ENCODE results near the gene ENPP7. TPM values are rescaled to one million over a fixed set of nuclear protein-coding genes. Genes with fewer than 3 reads are reported as not detected.

Gene ENPP7
- total RNA-seq, 1 donor from 2014 or later: not detected

DNA sequence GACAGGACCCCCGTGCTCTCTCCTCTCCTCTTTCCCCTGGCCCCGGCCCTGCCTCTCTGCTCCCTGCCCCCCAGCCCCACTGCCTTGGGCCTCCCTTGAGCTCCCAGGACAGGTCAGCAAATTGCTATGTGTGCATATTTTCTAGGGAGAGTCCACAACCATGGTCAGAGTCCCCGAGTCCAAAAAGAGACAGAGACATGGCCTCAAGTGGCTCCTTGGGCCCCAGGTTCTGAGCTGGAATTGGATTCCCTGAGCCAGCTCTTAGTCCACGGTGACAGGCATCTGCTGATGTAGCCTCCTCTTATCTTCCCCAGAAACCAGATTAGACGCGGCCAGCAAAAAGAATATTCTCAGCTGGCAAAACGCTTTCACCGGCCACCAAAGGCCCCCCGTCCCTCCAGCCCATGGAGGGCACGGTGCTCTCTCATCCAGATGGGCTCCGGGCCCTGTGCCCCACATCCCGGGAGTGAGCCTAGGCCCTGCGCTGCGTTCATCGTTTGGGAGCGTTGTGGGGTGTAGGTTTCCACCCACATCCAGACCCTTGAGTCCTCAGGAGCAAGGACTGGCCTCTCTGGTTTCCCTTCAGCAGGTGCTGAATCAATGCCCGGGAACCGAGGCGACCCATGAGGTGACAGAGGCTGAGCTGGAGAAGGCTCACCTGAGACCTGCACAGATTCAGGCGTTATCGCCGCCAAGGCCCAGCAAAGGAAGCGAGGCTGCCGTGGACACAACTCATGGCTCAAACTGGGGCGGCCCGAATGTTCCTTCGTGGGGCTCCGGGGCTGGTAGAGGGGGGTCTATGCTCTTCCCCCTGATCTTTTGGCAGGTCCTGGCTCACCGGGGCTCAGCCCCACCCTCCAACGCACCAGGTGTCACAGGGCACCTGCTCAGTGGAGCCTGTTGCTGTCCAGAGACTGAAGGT lies 16.3 kb upstream of the ENPP7 start:
- H3K4me3 Mint-ChIP-seq (ENCODE audit: unreplicated experiment): no peak overlapping the region
- no peaks in the 10 kb centered on the region for H3K9me3 Mint-ChIP-seq (ENCODE audit: unreplicated experiment)
- TF ChIP-seq, protein P1, sequence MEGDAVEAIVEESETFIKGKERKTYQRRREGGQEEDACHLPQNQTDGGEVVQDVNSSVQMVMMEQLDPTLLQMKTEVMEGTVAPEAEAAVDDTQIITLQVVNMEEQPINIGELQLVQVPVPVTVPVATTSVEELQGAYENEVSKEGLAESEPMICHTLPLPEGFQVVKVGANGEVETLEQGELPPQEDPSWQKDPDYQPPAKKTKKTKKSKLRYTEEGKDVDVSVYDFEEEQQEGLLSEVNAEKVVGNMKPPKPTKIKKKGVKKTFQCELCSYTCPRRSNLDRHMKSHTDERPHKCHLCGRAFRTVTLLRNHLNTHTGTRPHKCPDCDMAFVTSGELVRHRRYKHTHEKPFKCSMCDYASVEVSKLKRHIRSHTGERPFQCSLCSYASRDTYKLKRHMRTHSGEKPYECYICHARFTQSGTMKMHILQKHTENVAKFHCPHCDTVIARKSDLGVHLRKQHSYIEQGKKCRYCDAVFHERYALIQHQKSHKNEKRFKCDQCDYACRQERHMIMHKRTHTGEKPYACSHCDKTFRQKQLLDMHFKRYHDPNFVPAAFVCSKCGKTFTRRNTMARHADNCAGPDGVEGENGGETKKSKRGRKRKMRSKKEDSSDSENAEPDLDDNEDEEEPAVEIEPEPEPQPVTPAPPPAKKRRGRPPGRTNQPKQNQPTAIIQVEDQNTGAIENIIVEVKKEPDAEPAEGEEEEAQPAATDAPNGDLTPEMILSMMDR (IDR thresholded peaks at IDR 0.05; ENCODE audit: unreplicated experiment): no peak
- H3K27me3 Mint-ChIP-seq (ENCODE audit: unreplicated experiment): peaks cover 4% of the 10 kb centered on the region
- DNase-seq (ENCODE audit: low spot score): no peak
- H3K4me1 Mint-ChIP-seq (ENCODE audit: unreplicated experiment): no peaks in the 10 kb centered on the region
- H3K36me3 Mint-ChIP-seq (ENCODE audit: low read depth, unreplicated experiment): no peaks in the 10 kb centered on the region
- no peak overlapping the region for H3K27ac Mint-ChIP-seq (ENCODE audit: unreplicated experiment)

DNA sequence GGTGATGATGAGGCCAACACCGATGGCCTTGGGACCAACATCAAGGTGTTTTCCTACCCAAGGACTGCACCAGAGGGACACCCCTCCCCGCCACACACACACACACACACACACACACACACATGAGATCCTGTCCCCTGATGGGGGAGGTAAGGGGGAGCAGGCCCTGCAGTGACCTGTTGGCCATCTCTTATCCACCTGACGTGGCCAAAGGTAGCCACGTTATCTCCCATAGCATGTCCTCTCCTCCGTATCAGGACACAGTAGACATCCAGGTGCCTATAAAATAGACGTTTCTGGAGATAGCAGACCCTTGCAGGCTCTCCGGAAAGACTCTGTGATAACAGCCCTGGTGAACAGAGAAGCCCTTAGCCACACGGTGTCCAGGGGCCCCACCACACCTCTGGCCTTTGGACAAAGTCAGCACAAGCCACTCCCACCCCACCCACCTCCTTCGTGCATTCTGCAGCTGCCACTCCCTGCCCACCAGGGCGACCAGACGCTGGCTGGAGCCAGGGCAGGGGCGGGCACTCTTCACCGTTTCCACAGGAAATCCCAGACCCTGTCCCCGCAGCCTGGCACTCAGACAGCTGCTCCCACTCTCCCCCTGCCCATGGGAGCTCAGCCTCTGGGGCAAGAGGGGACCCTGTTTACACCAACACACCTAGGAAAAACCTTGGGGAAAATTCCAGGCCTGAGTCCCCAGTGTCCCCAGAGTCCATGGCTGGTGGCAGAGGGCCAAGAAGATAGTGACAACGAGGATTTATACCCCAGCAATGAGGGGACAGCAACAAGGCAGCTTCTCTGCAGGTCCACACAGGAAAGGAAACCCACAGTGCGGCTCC lies 15.4 kb upstream of the ENPP7 start:
- Mint-ChIP-seq H3K27me3 (ENCODE audit: unreplicated experiment) (peaks cover 4% of the 10 kb centered on the region), H3K36me3 (ENCODE audit: low read depth, unreplicated experiment) (no peaks in the 10 kb centered on the region), H3K4me3 (ENCODE audit: unreplicated experiment) (no peak overlapping the region), H3K9me3 (ENCODE audit: unreplicated experiment) (no peaks in the 10 kb centered on the region), H3K27ac (ENCODE audit: unreplicated experiment) (no peak overlapping the region), H3K4me1 (ENCODE audit: unreplicated experiment) (no peaks in the 10 kb centered on the region)
- no peak for DNase-seq (ENCODE audit: low spot score)
- TF ChIP-seq, protein P1 (IDR thresholded peaks at IDR 0.05; ENCODE audit: unreplicated experiment): no peak

DNA sequence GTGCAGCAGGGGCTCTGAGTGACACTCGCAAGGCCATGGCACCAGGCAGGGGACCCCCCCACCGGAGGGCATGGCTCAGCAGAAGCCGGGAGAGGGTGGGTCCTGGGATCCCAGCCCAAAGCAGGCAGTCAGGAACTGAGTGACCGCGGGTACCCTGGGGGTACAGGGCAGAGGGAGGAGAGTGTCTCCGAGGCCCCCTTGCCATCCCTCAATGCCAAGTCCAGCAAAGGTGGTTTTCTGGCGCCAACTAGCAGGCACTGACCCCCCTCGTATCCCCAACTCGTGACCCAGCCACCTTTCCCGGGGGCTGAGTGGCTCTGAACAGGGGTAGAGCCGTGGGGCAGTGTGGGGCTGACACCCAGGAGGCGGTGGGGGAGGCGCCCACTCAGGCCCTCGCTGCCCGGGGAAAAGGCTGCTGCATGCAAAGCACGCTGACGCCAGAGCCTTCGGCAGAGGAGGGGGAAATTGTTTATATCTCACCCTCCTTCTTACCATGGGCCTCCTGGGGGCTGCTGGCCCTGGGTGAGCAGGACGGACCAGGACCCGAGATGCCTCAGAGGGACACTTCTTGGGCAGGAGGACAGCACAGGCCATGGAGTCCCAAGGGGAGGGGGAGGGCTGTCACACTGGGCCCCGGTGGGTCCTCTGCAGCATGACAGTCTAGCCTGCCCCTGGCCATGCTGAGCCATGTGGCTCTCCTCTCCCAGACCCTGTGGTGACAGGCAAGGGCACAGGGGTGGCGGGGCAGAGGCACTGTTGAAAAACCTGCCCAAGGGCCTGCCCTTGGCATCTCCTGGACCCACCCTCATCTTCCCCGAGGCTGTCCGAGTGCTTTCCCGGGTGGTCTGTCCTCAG lies 14.6 kb upstream of the ENPP7 start:
- Mint-ChIP-seq H3K9me3 (ENCODE audit: unreplicated experiment) (no peaks in the 10 kb centered on the region), H3K4me1 (ENCODE audit: unreplicated experiment) (no peaks in the 10 kb centered on the region), H3K27me3 (ENCODE audit: unreplicated experiment) (peaks cover 4% of the 10 kb centered on the region), H3K36me3 (ENCODE audit: low read depth, unreplicated experiment) (no peaks in the 10 kb centered on the region), H3K27ac (ENCODE audit: unreplicated experiment) (no peak overlapping the region), H3K4me3 (ENCODE audit: unreplicated experiment) (no peak overlapping the region)
- TF ChIP-seq, protein P1 (IDR thresholded peaks at IDR 0.05; ENCODE audit: unreplicated experiment): no peak
- no peak for DNase-seq (ENCODE audit: low spot score)

DNA sequence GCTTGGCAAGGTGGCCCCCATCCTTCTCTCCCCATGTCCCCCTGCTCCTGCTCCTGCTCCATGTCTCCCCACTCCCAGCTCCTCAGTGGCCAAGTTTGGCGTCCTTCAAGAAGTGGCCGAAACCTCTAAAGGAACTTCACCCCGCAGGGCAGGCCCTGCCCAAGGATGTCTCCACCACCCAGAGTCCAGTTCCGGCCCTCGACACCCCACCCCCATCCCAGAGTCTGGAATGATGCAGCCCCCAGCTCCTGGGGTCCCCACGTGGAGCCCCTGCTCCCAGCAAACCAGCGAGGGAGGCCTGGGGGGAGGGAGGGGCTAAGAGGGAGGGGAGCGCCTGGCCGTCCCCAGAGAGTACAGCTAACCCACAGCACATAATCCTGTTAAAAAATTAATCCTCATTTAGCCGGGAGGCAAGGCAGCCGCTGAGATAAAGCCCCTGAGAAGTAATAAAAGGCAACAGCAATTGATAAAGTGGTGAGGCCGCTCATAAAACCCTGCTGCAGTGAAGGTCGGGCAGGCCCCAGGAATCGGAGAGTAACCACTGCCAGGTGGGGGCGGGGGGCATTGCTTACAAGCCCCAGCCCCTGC lies 9.9 kb upstream of the ENPP7 start:
- H3K4me3 Mint-ChIP-seq (ENCODE audit: unreplicated experiment): no peak overlapping the region
- no peak for DNase-seq (ENCODE audit: low spot score)
- no peaks in the 10 kb centered on the region for H3K36me3 Mint-ChIP-seq (ENCODE audit: low read depth, unreplicated experiment)
- H3K27me3 Mint-ChIP-seq (ENCODE audit: unreplicated experiment): peaks cover 9% of the 10 kb centered on the region
- TF ChIP-seq, protein P1 (IDR thresholded peaks at IDR 0.05; ENCODE audit: unreplicated experiment): no peak
- H3K27ac Mint-ChIP-seq (ENCODE audit: unreplicated experiment): no peak overlapping the region
- no peaks in the 10 kb centered on the region for H3K4me1 Mint-ChIP-seq (ENCODE audit: unreplicated experiment)
- no peaks in the 10 kb centered on the region for H3K9me3 Mint-ChIP-seq (ENCODE audit: unreplicated experiment)
